ENCODE data around the gene NME4.
"Not testable (repeated sequence)": the region's sequence is repeated elsewhere in the genome, so short reads cannot be mapped to it uniquely, and the experiment has no call there.

Gene NME4

DNA sequence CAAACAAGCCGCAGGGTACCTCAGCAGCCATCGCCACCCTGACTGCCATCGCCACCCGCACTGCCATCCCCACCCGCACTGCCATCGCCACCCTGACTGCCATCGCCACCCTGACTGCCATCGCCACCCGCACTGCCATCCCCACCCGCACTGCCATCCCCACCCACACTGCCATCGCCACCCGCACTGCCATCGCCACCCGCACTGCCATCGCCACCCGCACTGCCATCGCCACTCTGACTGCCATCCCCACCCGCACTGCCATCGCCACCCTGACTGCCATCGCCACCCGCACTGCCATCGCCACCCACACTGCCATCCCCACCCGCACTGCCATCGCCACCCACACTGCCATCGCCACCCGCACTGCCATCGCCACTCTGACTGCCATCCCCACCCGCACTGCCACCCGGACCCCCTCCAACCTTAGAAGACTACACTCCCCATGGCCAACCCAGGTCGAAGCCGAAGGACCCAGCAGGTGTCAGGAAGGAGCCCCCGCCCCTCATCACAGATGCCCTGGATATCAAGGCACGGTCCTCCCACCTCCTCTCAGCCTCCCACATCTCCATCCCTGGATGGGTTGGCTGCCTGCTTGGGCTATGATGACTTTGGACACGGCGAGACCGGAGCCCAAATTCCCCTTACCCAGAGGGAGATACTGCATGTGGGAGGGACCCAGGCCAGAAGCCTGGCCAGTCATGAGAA, 18.7 kb upstream of the NME4 start:
- DNase-seq = not testable (repeated sequence)

DNA sequence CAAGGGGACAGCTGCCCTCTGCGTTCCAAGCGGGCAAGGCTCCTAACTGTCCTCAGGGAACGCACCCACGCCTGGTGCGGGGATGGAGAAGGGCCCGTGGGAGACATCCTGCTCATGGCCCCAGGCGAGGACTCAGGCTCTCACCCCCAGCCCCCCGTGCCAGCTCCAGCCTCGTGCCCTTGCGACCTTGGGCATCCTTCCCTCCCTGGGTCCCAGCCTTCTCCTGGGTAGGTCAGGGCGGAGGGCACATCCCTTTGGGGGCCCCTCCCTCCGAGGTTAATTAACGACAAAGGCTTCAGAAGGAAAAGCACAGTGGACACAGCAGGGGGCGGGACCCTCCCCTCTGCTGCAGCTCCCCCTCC, 18.2 kb upstream of the NME4 start:
- no peak for DNase-seq

DNA sequence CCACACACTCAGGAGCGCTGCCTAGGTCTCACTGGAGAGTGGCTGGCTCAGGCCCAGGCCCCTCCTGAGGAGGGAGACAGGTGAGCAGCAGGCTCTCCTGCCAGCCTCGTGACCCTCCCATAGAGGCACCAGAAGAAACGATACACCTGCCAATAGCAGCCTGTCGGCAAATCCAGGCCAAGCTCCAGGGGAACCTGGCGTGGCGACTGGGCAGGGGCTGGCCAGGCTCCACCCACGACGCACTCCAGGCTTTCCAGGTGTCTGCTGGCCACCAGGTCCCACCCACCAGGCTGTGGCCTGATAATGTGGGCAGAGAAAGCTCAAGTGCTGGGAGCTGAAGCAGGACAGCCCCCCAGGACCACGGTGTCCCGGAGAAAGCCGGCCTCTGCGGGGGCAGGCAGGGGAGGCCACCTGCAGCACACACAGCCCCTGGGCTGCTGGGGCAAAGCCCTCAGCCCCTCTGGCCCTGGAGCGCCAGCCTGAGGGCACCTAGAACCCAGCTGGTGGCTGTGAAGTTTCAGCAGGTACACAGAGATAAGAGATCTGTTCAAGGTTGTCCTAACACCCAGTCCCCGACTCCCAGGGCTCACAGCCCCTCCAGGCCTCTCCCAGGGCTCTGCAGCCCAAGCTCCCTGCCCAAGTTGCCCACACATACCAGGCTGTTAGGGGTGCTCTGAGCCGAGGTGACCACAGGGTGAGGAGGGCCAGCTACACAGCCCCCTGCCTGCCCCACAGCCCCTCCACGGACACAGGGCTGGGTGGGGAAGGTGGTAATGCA, 17.6 kb upstream of the NME4 start:
- no peak for DNase-seq

DNA sequence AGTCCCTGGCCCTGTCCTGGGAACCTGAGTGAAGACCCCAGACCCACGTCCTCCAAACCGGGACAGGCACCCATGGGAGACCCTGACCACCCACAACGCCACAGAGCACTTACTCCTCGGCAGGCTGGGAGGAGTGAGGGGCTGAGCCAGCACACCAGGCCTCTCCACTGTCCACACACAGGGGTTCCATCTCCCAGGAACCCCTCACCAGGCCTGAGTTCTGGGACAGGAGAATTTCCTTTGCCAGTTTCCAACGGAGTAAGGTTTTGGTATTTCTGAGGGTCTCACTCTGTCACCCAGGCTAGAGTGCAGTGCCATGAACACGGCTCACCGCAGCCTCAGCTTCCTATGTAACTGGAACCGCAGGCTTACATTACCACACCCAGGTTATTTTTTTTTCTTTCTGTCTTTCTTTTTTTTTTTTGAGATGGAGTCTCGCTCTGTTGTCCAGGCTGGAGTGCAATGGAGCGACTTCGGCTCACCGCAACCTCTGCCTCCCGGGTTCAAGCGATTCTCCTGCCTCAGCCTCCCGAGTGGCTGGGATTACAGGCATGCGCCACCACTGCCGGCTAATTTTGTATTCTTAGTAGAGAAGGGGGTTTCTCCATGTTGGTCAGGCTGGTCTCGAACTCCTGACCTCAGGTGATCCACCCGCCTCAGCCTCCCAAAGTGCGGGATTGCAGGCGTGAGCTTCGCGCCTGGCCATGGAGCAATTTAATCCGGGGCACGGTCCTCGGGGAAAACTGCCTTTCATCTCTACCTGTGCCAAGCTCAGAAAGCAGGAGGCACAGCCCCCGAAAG, 16.8 kb upstream of the NME4 start:
- DNase-seq = no peak

DNA sequence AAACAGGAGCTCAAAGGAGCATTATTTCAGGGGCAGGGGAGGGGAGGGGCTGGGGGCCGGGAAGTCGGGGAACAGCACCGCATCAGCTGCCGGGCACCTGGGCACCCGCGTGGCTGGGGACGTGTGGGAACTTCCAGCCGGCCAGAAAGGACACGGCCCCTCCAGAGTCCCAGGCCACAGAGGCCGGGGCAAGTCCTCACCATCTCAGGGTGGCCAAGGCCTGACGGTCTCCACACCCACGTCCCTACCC, 16.3 kb upstream of the NME4 start:
- DNase-seq = no peak

DNA sequence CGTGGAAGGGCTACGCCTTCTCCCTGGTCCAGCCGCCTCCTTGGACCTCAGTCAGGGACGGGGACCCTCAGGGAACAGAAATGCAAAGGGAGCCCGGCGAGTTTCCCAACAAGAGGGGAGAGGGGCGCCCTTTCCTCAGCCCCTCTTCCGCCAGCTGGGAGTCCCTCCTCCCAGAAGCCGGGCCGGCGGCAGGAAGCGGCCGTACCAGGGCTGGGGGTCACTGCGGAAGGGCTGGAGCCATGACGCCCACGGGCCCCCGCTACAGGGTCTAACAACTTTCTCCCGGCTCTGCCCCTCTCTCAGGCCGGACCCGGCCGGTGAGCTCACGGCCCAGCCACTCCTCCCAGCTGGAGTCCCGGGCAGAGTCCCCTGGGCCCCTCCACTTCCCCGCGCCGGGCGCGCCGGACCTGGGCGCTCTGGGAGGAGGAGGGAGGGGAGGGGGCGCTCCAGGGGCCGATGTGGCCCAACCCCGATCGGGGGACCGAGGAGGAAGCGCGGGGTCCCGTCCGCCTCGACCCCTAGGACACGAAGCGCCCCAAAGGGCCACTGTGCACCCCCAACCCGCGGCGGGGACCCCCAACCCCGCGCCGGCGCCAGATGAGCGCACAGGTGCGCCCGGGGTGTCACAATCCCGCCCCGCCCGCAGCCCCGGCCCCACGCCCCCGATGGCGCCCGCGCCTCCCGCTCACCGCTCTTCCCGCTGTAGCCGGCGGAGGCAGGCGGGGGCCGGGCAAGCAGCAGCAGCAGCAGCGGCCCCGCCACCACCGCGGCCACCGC, 15.8 kb upstream of the NME4 start:
- no peak for DNase-seq

DNA sequence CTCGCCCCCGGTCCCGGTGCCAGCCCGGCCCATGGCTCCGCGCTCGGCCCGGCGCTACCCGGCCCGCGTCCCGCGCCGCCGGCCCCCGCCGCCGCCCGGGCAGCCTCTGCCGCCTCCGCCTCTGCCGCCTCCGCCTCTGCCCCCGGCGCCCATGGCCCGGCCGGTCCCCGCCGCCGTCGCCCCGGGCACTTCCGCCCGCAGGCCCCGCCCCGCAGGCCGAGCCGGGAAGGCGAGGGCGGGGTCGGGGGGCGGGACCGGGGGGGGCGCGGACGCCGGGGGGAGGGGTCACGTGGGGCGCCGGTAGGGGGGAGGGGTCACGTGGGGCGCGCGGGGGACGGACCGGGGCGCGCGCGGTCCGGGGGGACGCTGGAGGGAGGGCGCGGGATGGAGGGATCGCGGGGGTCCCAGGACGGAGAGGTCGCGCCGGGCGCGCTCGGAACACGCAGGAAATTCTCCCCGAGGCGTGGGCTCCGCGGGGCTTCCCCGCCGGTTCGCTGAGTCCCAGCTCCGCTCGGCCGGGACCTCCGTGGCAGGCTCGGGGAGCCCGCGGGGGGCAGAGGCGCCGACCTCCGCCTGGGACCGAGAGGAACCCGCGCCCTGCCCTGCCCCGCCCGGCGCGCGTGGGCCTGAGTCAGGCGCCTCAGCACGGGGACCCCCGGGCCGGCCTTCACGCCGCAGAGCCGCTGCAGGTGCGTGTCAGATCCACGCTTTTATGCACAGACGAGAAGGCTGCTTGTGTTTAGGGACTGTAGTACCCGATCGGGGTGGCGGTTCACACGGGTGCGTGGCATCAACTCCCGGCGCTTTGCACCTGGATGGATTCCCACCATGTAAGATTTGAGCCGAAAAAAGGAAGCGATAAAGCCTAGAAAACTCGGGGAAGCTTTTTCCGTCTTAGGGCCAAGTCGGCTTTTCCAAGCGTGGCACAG, 14.9 kb upstream of the NME4 start, which contains the start of gene PGAP6:
Gene PGAP6 (minus strand): TSS at position 190 of the 929 bp plus-strand sequence. CDS start 157 bp downstream, at position 33.
- peak in 3 of 4 experiments; percentile 40 to 69 (median 45) for DNase-seq

DNA sequence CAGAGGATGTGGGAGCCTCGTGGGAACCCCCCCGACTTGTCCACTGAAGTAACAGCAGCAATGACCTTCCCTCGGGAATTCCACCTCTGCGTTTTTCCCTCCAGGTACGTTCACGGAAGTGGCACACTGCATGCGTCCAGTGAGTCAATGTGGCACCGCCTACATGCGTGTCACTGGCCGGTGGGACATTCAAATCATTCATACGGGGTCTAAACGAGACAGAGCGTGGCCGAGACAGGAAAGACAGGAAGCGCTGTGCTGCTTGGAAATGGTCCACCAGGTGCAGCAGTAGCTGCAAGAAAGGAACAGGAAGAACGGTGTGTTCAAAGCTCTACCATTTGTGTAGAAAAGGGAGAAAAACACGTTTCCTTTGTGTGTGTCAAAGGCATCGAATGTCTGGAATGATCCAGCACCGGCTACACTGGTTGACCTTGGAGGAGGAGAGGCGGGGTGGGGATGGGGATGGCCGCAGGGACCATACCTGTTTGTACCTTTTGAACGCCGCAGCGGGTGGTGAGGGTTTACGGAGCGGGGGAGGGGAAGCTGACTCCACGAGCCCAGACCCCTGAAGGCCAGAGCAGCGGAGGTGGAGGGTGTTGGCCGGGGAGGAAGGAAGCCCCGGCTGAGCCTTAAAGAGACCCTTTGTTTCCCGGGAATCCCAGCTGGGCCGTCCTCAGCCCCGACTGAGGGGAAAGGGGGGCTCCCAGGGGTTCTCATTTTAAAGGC, 13.5 kb upstream of the NME4 start:
- DNase-seq = peak in 1 of 4 experiments; percentile 23

DNA sequence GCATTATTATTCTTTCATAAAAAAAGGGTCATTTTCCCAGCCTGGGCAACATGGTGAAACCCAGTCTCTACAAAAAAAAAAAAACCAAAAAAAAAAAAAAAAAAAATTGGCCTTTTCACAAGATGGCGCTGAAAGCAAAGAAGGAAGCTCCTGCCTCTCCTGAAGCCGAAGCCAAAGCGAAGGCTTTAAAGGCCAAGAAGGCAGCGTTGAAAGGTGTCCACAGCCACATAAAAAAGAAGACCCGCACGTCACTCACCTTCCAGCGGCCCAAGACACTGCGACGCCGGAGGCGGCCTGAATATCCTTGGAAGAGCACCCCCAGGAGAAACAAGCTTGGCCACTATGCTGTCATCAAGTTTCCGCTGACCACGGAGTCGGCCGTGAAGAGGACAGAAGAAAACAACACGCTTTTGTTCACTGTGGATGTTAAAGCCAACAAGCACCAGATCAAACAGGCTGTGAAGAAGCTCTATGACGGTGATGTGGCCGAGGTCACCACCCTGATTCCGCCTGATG, 10.3 kb upstream of the NME4 start:
- no peak for DNase-seq

DNA sequence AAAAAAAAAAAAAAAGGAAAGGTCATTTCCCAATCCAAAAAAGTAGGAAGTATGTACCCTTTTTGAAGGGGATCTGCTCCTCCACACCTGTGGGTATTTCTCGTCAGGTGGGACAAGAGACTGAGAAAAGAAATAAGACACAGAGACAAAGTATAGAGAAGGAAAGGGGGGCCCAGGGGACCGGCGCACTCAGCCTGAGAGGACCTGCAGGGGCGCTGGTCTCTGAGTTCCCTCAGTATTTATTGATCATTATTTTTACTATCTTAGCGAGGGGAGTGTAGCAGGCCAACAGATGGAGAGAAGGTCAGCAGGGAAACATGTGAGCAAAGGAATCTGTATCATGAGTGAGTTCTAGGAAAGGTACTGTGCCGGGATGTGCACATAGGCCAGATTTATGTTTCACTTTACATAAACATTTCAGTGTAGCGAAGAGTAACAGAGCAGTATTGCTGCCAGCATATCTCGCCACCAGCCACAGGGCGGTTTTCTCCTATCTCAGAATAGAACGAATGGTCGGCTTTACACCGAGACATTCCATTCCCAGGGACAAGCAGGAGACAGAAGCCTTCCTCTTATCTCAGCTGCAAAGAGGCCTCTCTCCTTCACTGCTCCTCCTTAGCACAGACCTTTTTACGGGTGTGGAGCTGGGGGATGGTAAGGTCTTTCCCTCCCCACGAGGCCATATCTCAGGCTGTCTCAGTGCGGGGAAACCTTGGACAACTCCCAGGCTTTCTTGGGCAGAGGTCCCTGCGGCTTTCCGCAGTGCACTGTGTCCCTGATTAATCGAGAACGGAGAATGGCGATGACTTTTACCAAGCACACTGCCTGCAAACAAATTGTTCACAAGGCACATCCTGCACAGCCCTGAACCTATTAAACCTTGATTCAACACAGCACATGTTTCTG, 9.0 kb upstream of the NME4 start:
- not testable (repeated sequence) for DNase-seq

DNA sequence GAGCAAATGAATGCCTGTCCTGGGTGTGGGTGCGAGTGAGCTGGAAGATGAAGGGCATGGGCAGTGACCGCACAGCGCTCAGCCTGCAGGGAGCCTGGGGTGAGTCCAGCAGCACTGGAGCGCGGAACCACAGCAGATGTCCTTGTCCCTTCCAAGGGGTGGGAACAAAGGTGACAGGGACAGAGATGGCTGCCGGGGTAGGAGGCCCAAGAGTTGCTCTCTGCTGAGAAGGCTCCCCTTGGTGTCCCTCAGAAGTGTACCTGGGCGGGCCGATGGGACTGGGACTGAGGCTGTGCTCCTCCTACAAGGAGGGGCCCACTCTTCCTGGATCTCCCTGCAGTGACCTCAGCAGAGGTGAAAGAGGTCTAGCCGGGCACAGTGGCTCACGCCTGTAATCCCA, 7.6 kb upstream of the NME4 start:
- DNase-seq = no peak

DNA sequence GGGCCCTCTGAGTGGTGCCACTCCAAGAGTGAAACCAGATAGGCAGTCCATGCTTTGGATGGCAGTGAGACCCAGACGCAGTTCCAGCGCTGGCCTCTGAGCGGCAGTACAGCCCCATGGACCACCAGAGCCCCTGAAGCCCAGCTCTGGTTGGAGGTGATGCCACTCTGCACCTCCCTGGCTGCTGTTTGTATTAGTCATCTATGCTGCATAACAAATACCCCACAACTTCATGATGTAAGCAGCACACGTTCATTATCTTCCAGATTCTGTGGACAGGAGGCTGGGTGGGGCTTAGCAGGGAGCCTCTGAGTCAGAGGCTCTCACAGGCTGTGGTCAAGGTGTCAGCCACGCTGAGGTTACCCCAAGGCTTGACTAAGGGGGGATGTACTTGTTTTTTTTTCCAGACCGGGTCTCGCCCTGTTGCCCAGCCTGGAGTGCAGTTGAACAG, 5.1 kb upstream of the NME4 start:
- peak in 3 of 4 experiments; percentile 43 to 64 (median 45) for DNase-seq

DNA sequence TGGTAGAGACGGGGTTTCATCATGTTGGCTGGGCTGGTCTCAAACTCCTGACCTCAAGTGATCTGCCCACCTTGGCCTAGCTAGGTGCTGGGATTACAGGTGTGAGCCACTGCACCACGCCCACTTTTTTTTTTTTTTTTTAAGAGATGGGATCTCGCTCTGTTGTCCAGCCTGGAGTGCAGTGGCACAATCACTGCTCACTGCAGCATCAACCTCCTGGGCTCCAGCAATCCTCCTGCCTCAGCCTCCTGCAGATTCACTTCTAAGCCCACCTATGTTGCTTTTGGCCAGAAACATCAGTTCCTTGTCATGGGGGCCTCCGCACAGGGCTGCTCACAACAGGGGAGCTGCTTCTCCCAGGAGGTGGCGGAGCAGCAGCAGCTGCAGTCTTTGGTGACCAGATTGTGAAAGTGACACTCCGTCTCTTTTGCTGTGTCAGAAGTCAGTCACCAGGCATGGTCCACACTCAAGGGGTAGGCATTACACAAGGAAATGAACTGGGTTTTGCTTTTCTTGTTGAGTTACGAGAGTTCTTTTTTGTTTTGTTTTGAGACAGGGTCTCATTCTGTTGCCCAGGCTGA, 4.5 kb upstream of the NME4 start:
- DNase-seq = no peak

DNA sequence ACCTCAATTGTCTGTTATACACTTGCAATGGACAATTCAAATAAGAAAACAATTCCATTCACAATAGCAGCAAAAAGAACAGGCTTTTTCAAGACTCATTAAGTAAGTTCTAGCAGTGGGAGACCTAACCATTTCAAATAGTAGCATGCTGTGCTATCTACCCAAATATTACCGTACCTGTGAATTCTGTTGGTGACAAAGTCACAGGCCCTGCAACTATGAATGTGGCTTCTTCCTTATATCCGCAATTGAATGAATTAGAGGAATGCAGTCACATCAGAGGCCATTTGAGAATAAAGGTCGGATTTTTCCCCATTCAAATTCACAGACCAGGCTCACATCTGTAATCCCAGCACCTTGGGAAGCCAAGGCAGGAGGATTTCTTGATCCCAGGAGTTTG, 800 bp upstream of the NME4 start:
- DNase-seq = no peak

DNA sequence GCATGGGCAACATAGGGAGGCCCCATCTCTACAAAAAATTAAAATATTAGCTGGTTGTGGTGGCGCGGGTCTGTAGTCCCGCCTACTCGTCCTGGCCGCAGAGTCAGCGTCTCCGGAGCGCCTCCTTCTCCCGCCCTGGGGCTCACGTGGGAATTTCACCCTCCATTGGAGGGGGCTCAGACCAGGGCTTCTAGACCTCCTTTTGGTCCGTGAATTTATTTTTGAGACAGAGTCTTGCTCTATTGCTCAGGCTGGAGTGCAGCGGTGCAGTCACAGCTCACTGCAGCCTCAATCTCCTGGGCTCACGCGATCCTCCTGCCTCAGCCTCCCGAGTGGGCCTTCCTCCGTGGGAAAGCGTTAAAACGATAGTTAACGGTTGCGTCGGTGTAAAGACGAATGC, 394 bp upstream of the NME4 start:
- no peak for DNase-seq

DNA sequence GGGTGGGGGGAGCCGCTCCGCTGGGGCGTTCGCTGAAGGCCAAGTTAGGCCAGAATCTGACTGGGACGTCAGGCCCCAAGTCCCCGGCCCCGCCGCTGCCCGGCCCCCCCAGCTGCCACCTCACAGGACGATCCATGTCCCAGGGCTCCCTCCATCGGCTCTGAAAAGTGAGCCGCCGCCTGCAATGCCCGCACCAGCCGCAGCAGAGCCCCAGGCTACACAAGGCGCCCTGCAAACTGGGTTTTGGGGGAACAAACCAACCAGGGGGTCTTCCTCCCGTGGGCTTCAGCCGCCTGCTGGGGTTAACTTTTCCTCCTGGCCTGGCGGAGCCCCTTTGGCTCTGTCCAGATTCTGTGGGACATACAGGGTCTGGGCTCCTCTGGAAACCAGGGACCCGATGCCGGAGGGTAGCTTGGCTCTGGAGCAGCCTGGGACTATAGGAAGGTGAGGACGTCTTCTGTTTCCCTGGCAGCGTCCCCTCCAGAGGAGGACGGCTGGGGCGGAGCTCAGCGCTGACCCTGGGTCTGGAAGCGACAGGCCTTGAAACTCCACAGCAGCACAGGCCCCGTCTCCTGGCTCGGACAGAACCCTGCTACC, 835 bp downstream of the NME4 start:
- peak in 1 of 4 experiments; percentile 16 for DNase-seq

DNA sequence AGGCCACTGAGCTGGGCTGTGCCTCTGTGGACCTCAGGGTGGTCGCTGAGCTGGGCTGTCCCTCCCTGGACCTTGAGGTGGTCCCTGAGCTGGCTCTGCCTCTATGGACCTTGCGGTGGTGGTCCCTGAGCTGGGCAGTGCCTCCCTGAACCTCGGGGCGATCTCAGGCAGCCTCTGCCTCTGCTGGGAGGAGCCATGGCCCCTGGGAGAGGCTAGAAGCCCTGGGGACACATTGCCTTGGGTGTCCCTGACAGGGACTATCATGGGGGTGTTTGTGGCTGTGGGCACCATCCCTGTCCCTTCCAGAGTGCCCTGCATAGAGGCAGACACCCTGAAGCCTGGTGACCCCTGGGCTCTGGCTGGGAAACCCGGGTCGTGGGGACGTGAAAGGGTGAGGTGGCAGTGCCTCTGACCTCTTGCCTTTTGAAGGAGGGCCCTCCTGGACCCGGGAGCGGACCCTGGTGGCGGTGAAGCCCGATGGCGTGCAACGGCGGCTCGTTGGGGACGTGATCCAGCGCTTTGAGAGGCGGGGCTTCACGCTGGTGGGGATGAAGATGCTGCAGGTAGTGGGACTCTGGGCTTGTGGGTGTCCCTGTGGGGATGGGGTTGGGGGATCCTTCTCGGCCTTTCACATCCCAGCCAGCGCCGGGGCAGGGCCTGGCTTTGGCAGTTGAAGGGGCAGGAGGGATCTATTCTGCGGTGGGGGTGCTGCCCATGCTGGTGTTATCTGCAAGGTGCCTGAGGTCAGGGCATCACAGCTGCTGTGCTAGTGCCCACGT, 1.8 kb downstream of the NME4 start:
- DNase-seq = no peak
